HepG2 (cell line): ENCODE data around the gene KRTAP3-2. TPM values are rescaled to one million over a fixed set of nuclear protein-coding genes. Genes with fewer than 3 reads are reported as not detected.

Experiments used
- ATAC-seq: fragments of 200-7000 bp; cut with Tn5 transposase; 3 replicates; pipeline ENCODE4 v1.9.1; 2020; ENCODE audit warnings: mild to moderate bottlenecking, moderate library complexity
- BruUV-seq: library from RNA; stranded (reverse); fragments of 400-500 nt; replicated peaks from 2 replicates; lab custom pipeline; 2021; lab: Mats Ljungman, UMichigan
- CTCF ChIA-PET: fragments of 300-600 bp; formaldehyde crosslinking; extraction: SDS; loops from one replicate; lab custom pipeline; 2021; ENCODE audit warnings: low total read pairs, inconsistent platforms, low intra/inter-chr PET ratio; lab: Yijun Ruan, JAX
- POLR2A ChIA-PET: fragments of 350-600 bp; sonication (Branson Sonifier 250); formaldehyde crosslinking; loops from one replicate; lab custom pipeline; 2020; ENCODE audit warnings: antibody characterized with exemption, inconsistent platforms; lab: Yijun Ruan, JAX
- DNase-seq: peaks from one replicate; pipeline ENCODE4 v3.0.0-alpha.2; 2015; ENCODE audit warnings: low spot score
- FAIRE-seq: peaks from 3 replicates; lab custom pipeline; 2011; peaks lifted over from hg19 to GRCh38; lab: Jason Lieb, UNC
- H2AFZ ChIP-seq: one replicate; pipeline ENCODE4 v1.6.1; 2011; ENCODE audit warnings: low read length, inconsistent platforms
- H3K27ac ChIP-seq: fragments of 300-600 bp; 3 replicates; pipeline ENCODE4 v1.8.0; 2011; ENCODE audit warnings: mixed run types, mild to moderate bottlenecking, mixed read lengths, low read length, inconsistent platforms; ENCODE audit not compliant: insufficient read depth; ENCODE audit errors: extremely low read length
- H3K27me3 ChIP-seq, 2 experiments: fragments of 200-600 bp in 1 of 2; 2 replicates in 1 of 2; 3 replicates in 1 of 2; pipeline versions ENCODE4 v1.6.0 to v1.8.0; 2011; ENCODE audit warnings: low read length in 2 of 2, mild to moderate bottlenecking in 2 of 2, moderate library complexity in 2 of 2, inconsistent platforms in 1 of 2; ENCODE audit not compliant: insufficient read depth in 2 of 2, control insufficient read depth in 1 of 2
- H3K36me3 ChIP-seq, 2 experiments: fragments of 200-600 bp in 1 of 2; replicated peaks in 1 of 2; 2 replicates in 1 of 2; 3 replicates in 1 of 2; pipeline versions ENCODE4 v1.5.1 to v1.8.0; 2011; ENCODE audit warnings: low read length in 2 of 2, inconsistent platforms in 1 of 2; ENCODE audit not compliant: insufficient read depth in 2 of 2, control insufficient read depth in 1 of 2
- H3K4me1 ChIP-seq: 2 replicates; pipeline ENCODE4 v1.5.1; 2012; ENCODE audit warnings: low read length, inconsistent platforms; ENCODE audit not compliant: insufficient read depth
- H3K4me2 ChIP-seq: 2 replicates; pipeline ENCODE4 v1.6.0; 2011; ENCODE audit warnings: low read depth, low read length, inconsistent platforms
- H3K4me3 ChIP-seq, 3 experiments: fragments of 200-600 bp in 1 of 3; sonication (generic), shearing (Covaris generic) in 1 of 3; replicated peaks in 1 of 3; 2 replicates each; pipeline ENCODE4 v1.5.1; 2011 to 2016; ENCODE audit warnings: low read length in 3 of 3, inconsistent platforms in 2 of 3, low read depth in 2 of 3, mild to moderate bottlenecking in 2 of 3, control low read depth in 1 of 3, mixed read lengths in 1 of 3; ENCODE audit not compliant: insufficient read depth in 1 of 3
- H3K79me2 ChIP-seq: one replicate; pipeline ENCODE4 v1.6.1; 2011; ENCODE audit warnings: low read length, inconsistent platforms; ENCODE audit not compliant: insufficient read depth
- H3K9ac ChIP-seq: 2 replicates; pipeline ENCODE4 v1.6.0; 2011; ENCODE audit warnings: mild to moderate bottlenecking, low read depth, low read length, inconsistent platforms; ENCODE audit not compliant: insufficient read depth
- H3K9me3 ChIP-seq: 2 replicates; pipeline ENCODE4 v1.5.1; 2012; ENCODE audit warnings: mild to moderate bottlenecking, low read length
- H4K20me1 ChIP-seq: 2 replicates; pipeline ENCODE4 v1.6.0; 2011; ENCODE audit warnings: inconsistent platforms, mild to moderate bottlenecking, low read length, moderate library complexity; ENCODE audit not compliant: insufficient read depth
- AGO2 ChIP-seq: fragments of 200-400 bp; formaldehyde crosslinking; optimal IDR thresholded peaks from 2 replicates; pipeline ENCODE3; 2017; ENCODE audit warnings: mild to moderate bottlenecking, low read depth, low read length, moderate library complexity
- CHD4 ChIP-seq: fragments of 200-600 bp; sonication (generic); IDR thresholded peaks from 2 replicates; pipeline ENCODE4 v1.7.0; 2017; ENCODE audit warnings: mild to moderate bottlenecking, low read length, borderline replicate concordance
- DNMT3B ChIP-seq: conservative IDR thresholded peaks from 2 replicates; pipeline ENCODE4 v1.6.1; 2016; ENCODE audit warnings: missing biosample characterization, control low read depth
- ETV5 ChIP-seq: IDR thresholded peaks from 2 replicates; pipeline ENCODE4 v1.6.1; 2018; ENCODE audit warnings: missing biosample characterization, missing genetic modification reagents, inconsistent platforms, borderline replicate concordance
- HES4 ChIP-seq: sonication (generic); formaldehyde crosslinking; IDR thresholded peaks from 2 replicates; pipeline ENCODE4 v1.9.0; 2021; ENCODE audit warnings: mild to moderate bottlenecking, missing genetic modification reagents, borderline replicate concordance
- HNRNPUL1 ChIP-seq: fragments of 200-400 bp; formaldehyde crosslinking; IDR thresholded peaks from 2 replicates; pipeline ENCODE4 v1.6.1; 2017; ENCODE audit warnings: low read depth, mild to moderate bottlenecking, low read length, moderate library complexity
- IRF1 ChIP-seq: sonication (generic); formaldehyde crosslinking; IDR thresholded peaks from 2 replicates; pipeline ENCODE4 v1.4.0; 2020; ENCODE audit warnings: low read depth, mild to moderate bottlenecking, missing genetic modification reagents
- MAX ChIP-seq: IDR thresholded peaks from 2 replicates; pipeline ENCODE4 v1.6.1; 2012; ENCODE audit warnings: inconsistent platforms
- RFX3 ChIP-seq: IDR thresholded peaks from 2 replicates; pipeline ENCODE4 v1.6.1; 2016; ENCODE audit warnings: missing biosample characterization, missing genetic modification reagents
- SETDB1 ChIP-seq: sonication (generic); formaldehyde crosslinking; IDR thresholded peaks from 2 replicates; pipeline ENCODE4 v1.5.1; 2020; ENCODE audit warnings: missing genetic modification reagents, mild to moderate bottlenecking, borderline replicate concordance
- SOX5 ChIP-seq: IDR thresholded peaks from 2 replicates; pipeline ENCODE4 v1.6.1; 2016; ENCODE audit warnings: borderline replicate concordance
- SOX6 ChIP-seq, 2 experiments: fragments of 450-650 bp in 1 of 2; sonication (generic) in 1 of 2; formaldehyde crosslinking in 1 of 2; IDR thresholded peaks; 2 replicates each; pipeline versions ENCODE4 v1.4.0 to v1.6.1; 2017 to 2020; ENCODE audit warnings: antibody characterized with exemption in 1 of 2, mild to moderate bottlenecking in 1 of 2, missing genetic modification reagents in 1 of 2
- SRF ChIP-seq: IDR thresholded peaks from 2 replicates; pipeline ENCODE4 v1.6.1; 2011; ENCODE audit warnings: mild to moderate bottlenecking, low read depth, low read length, moderate library complexity
- SYNCRIP ChIP-seq: fragments of 200-400 bp; formaldehyde crosslinking; IDR thresholded peaks from 2 replicates; pipeline ENCODE4 v1.6.1; 2018; ENCODE audit warnings: mild to moderate bottlenecking, low read depth, low read length; ENCODE audit not compliant: insufficient read depth
- ZBED4 ChIP-seq: sonication (generic); formaldehyde crosslinking; IDR thresholded peaks from 2 replicates; pipeline ENCODE4 v1.4.0; 2020; ENCODE audit warnings: missing genetic modification reagents, borderline replicate concordance
- ZBTB8A ChIP-seq: sonication (generic); formaldehyde crosslinking; IDR thresholded peaks from 2 replicates; pipeline ENCODE4 v1.4.0; 2020; ENCODE audit warnings: mild to moderate bottlenecking, low read depth, missing genetic modification reagents, borderline replicate concordance
- ZNF143 ChIP-seq: sonication (generic); formaldehyde crosslinking; IDR thresholded peaks from 2 replicates; pipeline ENCODE4 v1.4.0; 2020; ENCODE audit warnings: missing genetic modification reagents
- ZNF251 ChIP-seq: sonication (generic); formaldehyde crosslinking; IDR thresholded peaks from 2 replicates; pipeline ENCODE4 v1.9.0; 2021; ENCODE audit warnings: mild to moderate bottlenecking, missing genetic modification reagents
- ZNF563 ChIP-seq: sonication (generic); formaldehyde crosslinking; IDR thresholded peaks from 2 replicates; pipeline ENCODE4 v1.8.0; 2022; ENCODE audit warnings: mild to moderate bottlenecking, moderate library complexity, missing genetic modification reagents
- ZNF792 ChIP-seq: IDR thresholded peaks from 2 replicates; pipeline ENCODE4 v1.6.1; 2016
- WGBS: methylation state at CpG from one replicate; pipeline ENCODE4 v1.1.6; 2017; ENCODE audit warnings: low lambda C conversion rate; 5-methylcytosine and 5-hydroxymethylcytosine counted together
- in situ Hi-C: cut with HindIII; loops from 2 replicates; pipeline ENCODE4 v1.10.0; 2017; ENCODE audit warnings: low pct_unique_long_range_greater_than_20kb; ENCODE audit not compliant: extremely low pct_ligation_motif_present
- intact Hi-C: fragments of 100-400 bp; cut with micrococcal nuclease; formaldehyde crosslinking; loops from one replicate; pipeline ENCODE4 v1.10.0; 2022; ENCODE audit not compliant: unreplicated experiment
- polyA plus RNA-seq, 8 experiments: library from polyadenylated mRNA; depleted of rRNA in 3 of 8; stranded (reverse) in 7 of 8; unstranded in 1 of 8; fragments of >200 nt; fragmentation: Illumina TruSeq in 4 of 8; extraction: Trizol in 4 of 8; gene quantifications; 2 replicates each; pipeline versions ENCODE4 v1.2.1 to v1.2.3, GENCODE V29; 2011 to 2016; ENCODE audit warnings: low read depth in 4 of 8, missing spikeins in 1 of 8, mixed read lengths in 1 of 8; ENCODE audit not compliant: insufficient read depth in 1 of 8
- total RNA-seq, 5 experiments: library from RNA; depleted of rRNA; stranded (reverse); fragments of >200 nt; fragmentation: Illumina TruSeq; extraction: Trizol; gene quantifications; 2 replicates each; pipeline ENCODE4 v1.2.3, GENCODE V29; 2016; ENCODE audit warnings: low read depth in 1 of 5

Gene KRTAP3-2
- total and polyA plus RNA-seq, 2 of the 13 experiments (the other 11 are each of a cell fraction or from before 2014, with no cell fraction given): not detected

- TF ChIP-seq SETDB1: no peak
- TF ChIP-seq CHD4: no peak
- TF ChIP-seq ZNF563 (CRISPR knock-in tag): no peak
- no peak for TF ChIP-seq SOX6 (IDR thresholded peaks at IDR 0.05)
- TF ChIP-seq SOX6 (CRISPR knock-in tag; IDR thresholded peaks at IDR 0.05): 0 out of 2 replicates have a peak, but pooled peaks have one; percentile 25
- TF ChIP-seq HES4 (CRISPR knock-in tag): no peak
- TF ChIP-seq SRF: no peak
- no peak for TF ChIP-seq DNMT3B (CRISPR knock-in tag)
- TF ChIP-seq SOX5 (CRISPR knock-in tag): peak; percentile 60; the same call in 1 of the 2 replicates
- 0 out of 2 replicates have a peak, but pooled peaks have one; percentile 34 for TF ChIP-seq MAX
- peak; percentile 54; the same call in 1 of the 2 replicates for TF ChIP-seq ZNF792 (CRISPR knock-in tag)
- TF ChIP-seq ETV5 (CRISPR knock-in tag): no peak; the same call in 1 of the 2 replicates
These were observed 17.0 kb upstream of the KRTAP3-2 start (continued) for GRCh38 chr17:41016578-41017215.

- POLR2A ChIA-PET: interaction anchor here (1.3 kb wide), 1 partner anchor 58 kb away, joined by 3 read pairs; no protein-coding TSS in a partner anchor
- peaks cover 53% of the 10 kb centered on the region for H3K4me1 ChIP-seq
- TF ChIP-seq AGO2 (no peak), IRF1 (CRISPR knock-in tag) (no peak), ZNF143 (CRISPR knock-in tag) (no peak), RFX3 (CRISPR knock-in tag) (no peak), ZNF251 (CRISPR knock-in tag) (no peak), ZBED4 (no peak), ZBTB8A (CRISPR knock-in tag) (no peak), SYNCRIP (no peak), HNRNPUL1 (no peak), SOX6 (IDR thresholded peaks at IDR 0.05) (no peak), SOX6 (CRISPR knock-in tag; IDR thresholded peaks at IDR 0.05) (no peak)
These were observed 15.7 kb upstream of the KRTAP3-2 start for GRCh38 chr17:41015454-41015853.

More at GRCh38 chr17:41015454-41015853, 15.7 kb upstream of the KRTAP3-2 start:
- H3K4me3 ChIP-seq: no peak overlapping the region
- H3K36me3 ChIP-seq: no peaks in the 10 kb centered on the region
- WGBS: 84% methylated on average over 7 of the region's 7 CpGs
- no peak overlapping the region for H3K4me2 ChIP-seq
- no TSS peak for BruUV-seq
- H3K27ac ChIP-seq: no peak overlapping the region
- H3K27me3 ChIP-seq: no peaks in the 10 kb centered on the region
- in situ Hi-C loops: no loop called here
- CTCF ChIA-PET: no interaction called here
- no peak for FAIRE-seq
- no peak for DNase-seq
- intact Hi-C loops: no loop called here
- ATAC-seq: no peak
- no peaks in the 10 kb centered on the region for H4K20me1 ChIP-seq
- H3K9me3 ChIP-seq: no peaks in the 10 kb centered on the region
- H3K9ac ChIP-seq: no peak overlapping the region
- H3K79me2 ChIP-seq: no peaks in the 10 kb centered on the region
- H2AFZ ChIP-seq: no peak overlapping the region
